NCI-H1436 (cell line): ENCODE measurements around the gene C7.
"Not testable (repeated sequence)": the region's sequence is repeated elsewhere in the genome, so short reads cannot be mapped to it uniquely, and the experiment has no call there.

Experiments
- DNase-seq: peaks from one replicate; lab custom pipeline; 2025; lab: John Stamatoyannopoulos, UW

C7 gene

GRCh38 chr5:40909264-40909663 is at the start of gene C7:
TSS of gene C7 (plus strand) at chr5:40909497. CDS start at chr5:40909611, 114 bp downstream.
- DNase-seq: no peak

GRCh38 chr5:40860711-40861110 is 48.6 kb upstream of the C7 start:
- no peak for DNase-seq

GRCh38 chr5:40865004-40865403 is 44.3 kb upstream of the C7 start:
- not testable (repeated sequence) for DNase-seq

DNA sequence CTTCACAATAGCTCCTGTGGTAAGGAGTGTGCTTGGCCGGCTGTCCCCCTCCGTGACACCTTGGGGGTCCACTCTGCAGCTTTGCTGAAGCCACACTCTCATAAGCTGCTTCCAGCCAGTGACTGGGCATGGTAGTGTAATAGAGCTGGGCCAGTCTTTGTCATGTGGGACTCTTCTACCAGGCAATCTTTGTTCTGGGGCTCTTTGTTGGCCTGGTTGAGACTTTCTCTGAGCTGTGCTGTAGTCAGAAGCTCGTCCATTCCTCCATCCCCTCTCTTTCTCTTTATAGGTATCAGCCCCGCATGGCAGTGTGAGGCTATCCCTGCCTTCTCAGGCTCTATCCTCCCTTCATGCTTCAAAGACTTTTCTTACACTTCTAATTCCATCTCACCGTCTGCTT is 42.5 kb upstream of the C7 start:
- DNase-seq: no peak

GRCh38 chr5:40869384-40869783 is 39.9 kb upstream of the C7 start:
- no peak for DNase-seq

DNA sequence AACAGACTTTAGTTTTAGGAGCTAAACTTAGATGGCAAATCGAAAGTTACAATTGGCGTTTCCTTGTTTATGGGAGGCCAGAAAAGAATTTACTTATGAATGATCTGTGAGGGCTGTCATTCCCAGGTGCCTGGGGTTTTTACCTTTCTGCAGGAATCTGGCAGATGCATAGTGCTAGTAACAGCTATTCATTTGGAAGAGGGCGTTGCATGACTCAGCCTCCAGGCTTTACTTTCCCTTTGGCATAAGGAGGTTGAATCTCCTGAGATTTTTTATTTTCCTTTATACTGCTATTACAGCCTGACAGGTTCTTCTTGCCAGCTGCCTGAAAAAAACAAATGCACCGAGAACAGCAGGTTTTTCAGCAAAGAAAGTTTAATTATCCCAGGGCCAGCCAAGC is 38.1 kb upstream of the C7 start:
- DNase-seq: no peak

DNA sequence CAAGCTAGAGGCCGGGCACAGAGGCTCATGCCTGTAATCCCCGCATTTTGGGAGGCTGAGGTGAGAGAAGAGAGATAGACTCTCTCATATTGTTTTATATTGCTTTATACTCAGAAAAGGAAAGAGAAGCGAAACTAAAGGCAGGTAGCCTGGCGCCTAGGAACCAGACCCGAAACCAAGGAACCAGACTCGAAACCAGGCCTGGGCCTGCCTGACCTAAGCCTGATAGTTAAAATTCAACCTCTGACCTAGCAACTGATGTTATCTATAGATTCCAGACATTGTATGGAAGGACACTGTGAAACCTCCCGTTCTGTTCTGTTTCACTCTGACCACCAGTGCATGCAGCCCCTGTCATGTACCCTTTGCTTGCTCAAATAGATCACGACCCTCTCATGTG is 37.0 kb upstream of the C7 start:
- not testable (repeated sequence) for DNase-seq

GRCh38 chr5:40873286-40873880 is 35.9 kb upstream of the C7 start:
- DNase-seq: no peak

- DNase-seq: no peak
Measured at GRCh38 chr5:40875958-40876357, 33.3 kb upstream of the C7 start.

- DNase-seq: no peak
Measured at GRCh38 chr5:40877371-40877988, 31.8 kb upstream of the C7 start.

- no peak for DNase-seq
Measured at GRCh38 chr5:40879163-40879942, 29.9 kb upstream of the C7 start.

DNA sequence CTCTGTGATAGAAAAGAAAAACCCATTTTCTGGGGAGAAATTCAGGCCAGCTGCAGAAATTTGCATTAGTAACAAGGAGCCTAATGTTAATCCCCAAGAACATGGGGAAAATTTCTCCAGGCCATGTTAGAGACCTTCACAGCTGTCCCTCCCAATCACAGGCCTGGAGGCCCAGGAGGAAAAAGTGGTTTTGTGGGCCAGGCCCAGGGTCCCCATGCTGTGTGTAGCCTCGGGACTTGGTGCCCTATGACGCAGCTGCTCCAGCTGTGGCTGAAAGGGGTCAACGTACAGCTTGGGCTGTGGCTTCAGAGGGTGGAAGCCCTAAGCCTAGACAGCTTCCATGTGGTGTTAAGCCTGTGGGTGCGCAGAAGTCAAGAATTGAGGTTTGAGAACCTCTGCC is 27.0 kb upstream of the C7 start:
- DNase-seq: no peak

- DNase-seq: not testable (repeated sequence)
Measured at GRCh38 chr5:40883051-40883450, 26.2 kb upstream of the C7 start.

- not testable (repeated sequence) for DNase-seq
Measured at GRCh38 chr5:40895440-40896425, 13.6 kb upstream of the C7 start.

GRCh38 chr5:40904205-40904993 is 4.9 kb upstream of the C7 start:
- DNase-seq: peak; percentile 23

- no peak for DNase-seq
Measured at GRCh38 chr5:40904994-40905306, 4.3 kb upstream of the C7 start.

GRCh38 chr5:40906351-40906751 is 2.9 kb upstream of the C7 start:
- DNase-seq: no peak

DNA sequence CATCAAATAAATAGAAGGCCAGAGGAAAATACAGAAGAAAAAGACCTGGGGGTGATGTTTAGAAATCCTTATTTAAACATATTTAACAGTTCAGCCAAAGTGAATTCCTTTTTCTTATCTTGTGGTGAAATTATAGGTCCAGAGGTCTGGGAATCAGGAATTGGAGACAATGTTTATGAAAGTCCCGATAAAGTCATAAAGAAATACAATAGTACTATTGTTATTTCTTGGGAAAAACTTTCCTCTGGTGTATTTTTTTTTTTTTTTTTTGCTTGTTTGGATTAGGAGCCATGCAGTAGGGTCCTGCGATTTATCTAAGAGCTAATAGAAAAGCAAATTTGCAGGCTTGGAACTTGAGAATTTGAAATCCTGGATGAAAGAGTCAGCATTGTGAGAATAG is 426 bp downstream of the C7 start:
- no peak for DNase-seq

GRCh38 chr5:40911266-40911665 is 2.0 kb downstream of the C7 start:
- no peak for DNase-seq

DNA sequence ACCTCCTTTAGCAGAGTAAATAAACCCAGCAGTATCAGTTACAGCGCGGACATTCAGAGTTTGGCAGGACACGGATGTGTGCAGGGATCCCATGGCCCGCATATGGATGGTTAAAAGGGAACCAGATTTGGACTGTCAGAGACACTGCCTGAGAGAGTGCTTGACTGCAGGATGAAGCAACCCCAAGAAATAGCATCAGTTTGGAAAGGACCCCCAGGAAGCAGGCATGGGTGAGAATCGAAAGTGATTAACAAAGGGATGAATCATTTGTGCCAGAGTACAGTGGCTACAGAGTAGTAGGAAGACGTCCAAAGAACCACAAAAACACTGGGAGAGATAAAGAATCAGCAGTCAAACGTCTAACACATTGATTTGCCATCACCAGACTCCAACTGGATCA is 5.5 kb downstream of the C7 start:
- DNase-seq: no peak

- no peak for DNase-seq
Measured at GRCh38 chr5:40915341-40915926, 6.1 kb downstream of the C7 start.
